Activated T-helper 1 cell treated with Interleukin-2 at 50 U/mL for 16 hours (primary cell): Measurements from ENCODE around the gene UNC80.

Source experiments
- DNase-seq: peaks from one replicate; pipeline ENCODE4 v3.0.0-alpha.2; 2020; ENCODE audit warnings: low read depth

Gene UNC80

GRCh38 chr2:209973328-209973727, 201.7 kb downstream of the UNC80 start:
- DNase-seq = no peak

- no peak for DNase-seq
Observed at GRCh38 chr2:209974576-209974975, 202.9 kb downstream of the UNC80 start.

GRCh38 chr2:209976698-209977385, 205.2 kb downstream of the UNC80 start:
- DNase-seq = no peak

- no peak for DNase-seq
Observed at GRCh38 chr2:209977386-209978239, 206.0 kb downstream of the UNC80 start.

- no peak for DNase-seq
Observed at GRCh38 chr2:209984291-209984690, 212.7 kb downstream of the UNC80 start.

- DNase-seq = no peak
Observed at GRCh38 chr2:209985874-209986273, 214.2 kb downstream of the UNC80 start.

GRCh38 chr2:209986415-209986814, 214.8 kb downstream of the UNC80 start:
- no peak for DNase-seq

- no peak for DNase-seq
Observed at GRCh38 chr2:209988010-209988409, 216.4 kb downstream of the UNC80 start.

- DNase-seq = no peak
Observed at GRCh38 chr2:209990838-209991237, 219.2 kb downstream of the UNC80 start.

- DNase-seq = no peak
Observed at GRCh38 chr2:209993968-209994367, 222.3 kb downstream of the UNC80 start.

GRCh38 chr2:209998596-209998995, 227.0 kb downstream of the UNC80 start:
- DNase-seq = no peak

- no peak for DNase-seq
Observed at GRCh38 chr2:210000464-210001324, 229.1 kb downstream of the UNC80 start.

- peak; percentile 95 for DNase-seq
Observed at GRCh38 chr2:210002158-210003157, 230.8 kb downstream of the UNC80 start, which contains the start of gene RPE. TSS of gene RPE (plus strand) at chr2:210002638. CDS start at chr2:210002662, 24 bp downstream.

- DNase-seq = no peak
Observed at GRCh38 chr2:210003359-210003758, 231.7 kb downstream of the UNC80 start.

GRCh38 chr2:210004881-210005280, 233.2 kb downstream of the UNC80 start:
- DNase-seq = no peak

- DNase-seq = no peak
Observed at GRCh38 chr2:210007895-210008294, 236.3 kb downstream of the UNC80 start.

- no peak for DNase-seq
Observed at GRCh38 chr2:210009126-210009525, 237.5 kb downstream of the UNC80 start.

- no peak for DNase-seq
Observed at GRCh38 chr2:210009896-210010295, 238.3 kb downstream of the UNC80 start.

GRCh38 chr2:210020138-210020537, 248.5 kb downstream of the UNC80 start:
- no peak for DNase-seq

- DNase-seq = no peak
Observed at GRCh38 chr2:210022824-210023223, 251.2 kb downstream of the UNC80 start.

- no peak for DNase-seq
Observed at GRCh38 chr2:210027608-210028007, 256.0 kb downstream of the UNC80 start.
